Endodermal cell (in vitro differentiated cells): ENCODE results near the gene MGAT4A. TPM values are rescaled to one million over a fixed set of nuclear protein-coding genes. Genes with fewer than 3 reads are reported as not detected.

Source experiments
- DNase-seq: peaks from one replicate; pipeline ENCODE4 v3.0.0-alpha.2; 2017
- H3K27ac ChIP-seq: 2 replicates; pipeline ENCODE4 v1.5.1; 2013; ENCODE audit warnings: mild to moderate bottlenecking, low read depth, low read length, moderate library complexity
- H3K27me3 ChIP-seq: 2 replicates; pipeline ENCODE4 v1.6.1; 2013; ENCODE audit warnings: mild to moderate bottlenecking, low read length, moderate library complexity; ENCODE audit not compliant: insufficient read depth, control insufficient read depth, poor library complexity, severe bottlenecking
- H3K36me3 ChIP-seq: 2 replicates; pipeline ENCODE4 v1.7.0; 2013; ENCODE audit warnings: mild to moderate bottlenecking, low read length, moderate library complexity; ENCODE audit not compliant: control insufficient read depth, insufficient read depth
- H3K4me1 ChIP-seq: one replicate; pipeline ENCODE4 v1.7.0; 2013; ENCODE audit warnings: low read length; ENCODE audit not compliant: control insufficient read depth, insufficient read depth
- H3K4me3 ChIP-seq: 2 replicates; pipeline ENCODE4 v1.5.1; 2013; ENCODE audit warnings: mild to moderate bottlenecking, low read length, moderate library complexity
- H3K9ac ChIP-seq: 2 replicates; pipeline ENCODE4 v1.6.1; 2013; ENCODE audit warnings: mild to moderate bottlenecking, low read length, moderate library complexity; ENCODE audit not compliant: poor library complexity, severe bottlenecking; ENCODE audit errors: extremely low read depth
- H3K9me3 ChIP-seq: 2 replicates; pipeline ENCODE4 v1.6.1; 2013; ENCODE audit warnings: mild to moderate bottlenecking, low read length, moderate library complexity; ENCODE audit not compliant: control insufficient read depth
- H3K27ac Mint-ChIP-seq: 2 replicates; pipeline ENCODE4 v1.8.0; 2020; ENCODE audit warnings: mixed read lengths
- H3K27me3 Mint-ChIP-seq: 2 replicates; pipeline ENCODE4 v1.8.0; 2021; ENCODE audit warnings: mild to moderate bottlenecking, mixed read lengths; ENCODE audit not compliant: insufficient read depth
- H3K36me3 Mint-ChIP-seq: 2 replicates; pipeline ENCODE4 v1.8.0; 2020; ENCODE audit warnings: low read depth, mixed read lengths
- H3K4me1 Mint-ChIP-seq: 2 replicates; pipeline ENCODE4 v1.8.0; 2020; ENCODE audit warnings: mixed read lengths
- H3K4me3 Mint-ChIP-seq: 2 replicates; pipeline ENCODE4 v1.8.0; 2020; ENCODE audit warnings: mild to moderate bottlenecking, moderate library complexity, mixed read lengths
- H3K9me3 Mint-ChIP-seq: 2 replicates; pipeline ENCODE4 v1.8.0; 2020; ENCODE audit warnings: mild to moderate bottlenecking, mixed read lengths
- WGBS, 2 experiments: methylation state at CpG; one replicate each; pipeline versions ENCODE4 v1.1.5 to v1.1.7; 2013; ENCODE audit warnings: missing lambda C conversion rate in 2 of 2, mixed read lengths in 1 of 2; ENCODE audit not compliant: insufficient coverage in 1 of 2, insufficient read length in 1 of 2; 5-methylcytosine and 5-hydroxymethylcytosine counted together
- total RNA-seq, 2 donors: library from RNA; stranded (reverse); fragmentation: NEBNext Ultra II Directional in 1 of 2; extraction: Animal tissue kit (Norgen Biotek cat#: 25700) in 1 of 2; gene quantifications; 2 replicates in 1 of 2; 3 replicates in 1 of 2; pipeline ENCODE4 v1.2.1, GENCODE V29; 2021
- TF ChIP-seq, protein P1 (sequence below): fragments of 200-600 bp; sonication (generic); conservative IDR thresholded peaks from 2 replicates; pipeline ENCODE4 v1.5.0; 2021; ENCODE audit warnings: antibody characterized with exemption, mild to moderate bottlenecking

The MGAT4A gene
- total RNA-seq, 2 donors from 2014 or later = 8.2 to 11.1 TPM

- Histone ChIP-seq H3K27me3 (no peaks in the 10 kb centered on the region), H3K4me1 (no peaks in the 10 kb centered on the region), H3K27ac (no peak overlapping the region), H3K9me3 (no peaks in the 10 kb centered on the region), H3K9ac (no peak overlapping the region), H3K36me3 (no peaks in the 10 kb centered on the region), H3K4me3 (no peak overlapping the region)
- TF ChIP-seq, protein P1, sequence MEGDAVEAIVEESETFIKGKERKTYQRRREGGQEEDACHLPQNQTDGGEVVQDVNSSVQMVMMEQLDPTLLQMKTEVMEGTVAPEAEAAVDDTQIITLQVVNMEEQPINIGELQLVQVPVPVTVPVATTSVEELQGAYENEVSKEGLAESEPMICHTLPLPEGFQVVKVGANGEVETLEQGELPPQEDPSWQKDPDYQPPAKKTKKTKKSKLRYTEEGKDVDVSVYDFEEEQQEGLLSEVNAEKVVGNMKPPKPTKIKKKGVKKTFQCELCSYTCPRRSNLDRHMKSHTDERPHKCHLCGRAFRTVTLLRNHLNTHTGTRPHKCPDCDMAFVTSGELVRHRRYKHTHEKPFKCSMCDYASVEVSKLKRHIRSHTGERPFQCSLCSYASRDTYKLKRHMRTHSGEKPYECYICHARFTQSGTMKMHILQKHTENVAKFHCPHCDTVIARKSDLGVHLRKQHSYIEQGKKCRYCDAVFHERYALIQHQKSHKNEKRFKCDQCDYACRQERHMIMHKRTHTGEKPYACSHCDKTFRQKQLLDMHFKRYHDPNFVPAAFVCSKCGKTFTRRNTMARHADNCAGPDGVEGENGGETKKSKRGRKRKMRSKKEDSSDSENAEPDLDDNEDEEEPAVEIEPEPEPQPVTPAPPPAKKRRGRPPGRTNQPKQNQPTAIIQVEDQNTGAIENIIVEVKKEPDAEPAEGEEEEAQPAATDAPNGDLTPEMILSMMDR = no peak
- no peak for DNase-seq
- H3K27ac Mint-ChIP-seq = no peak overlapping the region
- H3K4me3 Mint-ChIP-seq = no peak overlapping the region
- no peaks in the 10 kb centered on the region for H3K27me3 Mint-ChIP-seq
- no peaks in the 10 kb centered on the region for H3K4me1 Mint-ChIP-seq
- H3K9me3 Mint-ChIP-seq = no peaks in the 10 kb centered on the region
- no CpG with 5 or more reads among the region's 1 CpG for WGBS, 2 experiments
- no peaks in the 10 kb centered on the region for H3K36me3 Mint-ChIP-seq
Observed at GRCh38 chr2:98650998-98651397, 79.9 kb downstream of the MGAT4A start.

- Histone ChIP-seq H3K27ac (no peak overlapping the region), H3K9me3 (no peaks in the 10 kb centered on the region), H3K27me3 (no peaks in the 10 kb centered on the region), H3K4me3 (no peak overlapping the region), H3K36me3 (no peaks in the 10 kb centered on the region), H3K4me1 (no peaks in the 10 kb centered on the region), H3K9ac (no peak overlapping the region)
- Mint-ChIP-seq H3K27ac (no peak overlapping the region), H3K27me3 (no peaks in the 10 kb centered on the region), H3K4me3 (no peak overlapping the region), H3K9me3 (no peaks in the 10 kb centered on the region), H3K36me3 (no peaks in the 10 kb centered on the region), H3K4me1 (peaks cover 3% of the 10 kb centered on the region)
- TF ChIP-seq, protein P1 = no peak
- no peak for DNase-seq
- WGBS, 2 experiments = 88% methylated on average over 1 of the region's 1 CpG; no CpG with 5 or more reads in 1 of the 2 experiments
Observed at GRCh38 chr2:98649992-98650375, 80.9 kb downstream of the MGAT4A start.

DNA sequence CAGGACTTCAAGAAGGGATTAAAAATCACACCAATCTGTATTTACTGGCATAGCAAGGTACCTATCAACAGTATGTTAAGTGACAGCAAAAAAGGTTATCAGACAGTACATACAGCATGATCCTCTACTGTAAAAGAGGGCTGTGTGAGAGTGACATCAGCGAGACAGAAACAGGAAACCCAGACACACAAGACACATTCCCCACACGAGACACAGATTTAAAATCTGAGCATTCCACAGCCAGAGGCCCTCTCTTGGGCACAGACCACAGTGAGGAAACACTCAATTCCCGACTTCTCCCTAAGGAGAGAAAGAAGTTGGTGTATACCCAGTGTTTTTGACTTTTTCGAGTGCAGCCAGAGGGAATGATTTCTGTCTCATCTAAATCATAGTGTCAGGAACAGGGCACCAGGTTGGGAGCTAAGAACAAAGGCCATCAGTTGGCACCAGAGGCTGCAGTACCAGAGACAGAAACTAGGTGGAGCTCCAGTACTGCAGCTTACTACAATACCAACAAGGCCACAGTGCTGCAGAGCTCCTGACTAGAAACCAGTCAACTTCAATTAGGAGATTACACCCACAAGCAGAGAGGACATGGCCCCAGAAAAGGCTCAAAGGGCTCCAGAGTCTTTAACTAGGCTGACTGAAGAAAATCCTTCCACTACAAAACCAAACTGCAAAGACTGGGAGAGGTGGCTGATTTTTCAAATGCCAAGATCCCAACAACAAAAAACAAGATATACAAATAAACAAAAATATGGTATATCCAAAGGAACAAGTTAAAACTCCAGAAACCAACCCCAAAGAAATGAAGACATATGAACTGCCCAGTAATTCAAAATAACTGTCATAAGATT, 81.6 kb downstream of the MGAT4A start:
- H3K9me3 Mint-ChIP-seq = no peaks in the 10 kb centered on the region
- no peaks in the 10 kb centered on the region for H3K27me3 Mint-ChIP-seq
- H3K27ac Mint-ChIP-seq = no peak overlapping the region
- no peak overlapping the region for H3K27ac ChIP-seq
- peak; percentile 96 for DNase-seq
- H3K4me3 ChIP-seq = no peak overlapping the region
- no peak overlapping the region for H3K9ac ChIP-seq
- H3K4me1 Mint-ChIP-seq = peaks cover 10% of the 10 kb centered on the region
- H3K27me3 ChIP-seq = no peaks in the 10 kb centered on the region
- no peak overlapping the region for H3K4me3 Mint-ChIP-seq
- H3K9me3 ChIP-seq = no peaks in the 10 kb centered on the region
- WGBS, 2 experiments = 21 to 47% methylated on average over 2 to 4 of the region's 4 CpGs
- TF ChIP-seq, protein P1 = peak; percentile 99
- no peaks in the 10 kb centered on the region for H3K36me3 ChIP-seq
- H3K36me3 Mint-ChIP-seq = no peaks in the 10 kb centered on the region
- no peaks in the 10 kb centered on the region for H3K4me1 ChIP-seq
